Mesendoderm (in vitro differentiated cells): Measurements from ENCODE around the gene ABCA1.

Source experiments
- DNase-seq: peaks from one replicate; pipeline ENCODE4 v3.0.0; 2013
- H2AK5ac ChIP-seq: 2 replicates; pipeline ENCODE4 v1.6.1; 2013; ENCODE audit warnings: low read length, inconsistent platforms
- H2BK120ac ChIP-seq: 2 replicates; pipeline ENCODE4 v1.6.1; 2013; ENCODE audit warnings: low read depth, mild to moderate bottlenecking, low read length, moderate library complexity, mixed read lengths
- H2BK15ac ChIP-seq: replicated peaks from 2 replicates; pipeline ENCODE4 v1.6.1; 2013; ENCODE audit warnings: low read depth, mild to moderate bottlenecking, moderate library complexity
- H2BK5ac ChIP-seq: 2 replicates; pipeline ENCODE4 v1.6.1; 2013; ENCODE audit warnings: low read length, inconsistent platforms
- H3K18ac ChIP-seq: 2 replicates; pipeline ENCODE4 v1.6.1; 2013; ENCODE audit warnings: mild to moderate bottlenecking, low read length, mixed read lengths
- H3K23ac ChIP-seq: one replicate; pipeline ENCODE4 v1.6.1; 2013; ENCODE audit warnings: low read length
- H3K27ac ChIP-seq: 2 replicates; pipeline ENCODE4 v1.5.1; 2013; ENCODE audit warnings: low read depth, mild to moderate bottlenecking, inconsistent platforms, low read length, moderate library complexity
- H3K27me3 ChIP-seq: 2 replicates; pipeline ENCODE4 v1.6.1; 2013; ENCODE audit warnings: low read length, control low read depth, mild to moderate bottlenecking, inconsistent platforms; ENCODE audit not compliant: insufficient read depth, poor library complexity
- H3K36me3 ChIP-seq: 2 replicates; pipeline ENCODE4 v1.6.1; 2013; ENCODE audit warnings: low read length, inconsistent platforms; ENCODE audit not compliant: control insufficient read depth, insufficient read depth
- H3K4ac ChIP-seq: one replicate; pipeline ENCODE4 v1.6.1; 2013; ENCODE audit warnings: low read depth, mild to moderate bottlenecking, low read length, moderate library complexity
- H3K4me1 ChIP-seq: 2 replicates; pipeline ENCODE4 v1.6.1; 2013; ENCODE audit warnings: low read depth, low read length, inconsistent platforms; ENCODE audit not compliant: control insufficient read depth
- H3K4me2 ChIP-seq: 2 replicates; pipeline ENCODE4 v1.6.1; 2013; ENCODE audit warnings: low read length
- H3K4me3 ChIP-seq: 2 replicates; pipeline ENCODE4 v1.5.1; 2013; ENCODE audit warnings: mild to moderate bottlenecking, low read length
- H3K56ac ChIP-seq: one replicate; pipeline ENCODE4 v1.6.1; 2013; ENCODE audit warnings: low read length
- H3K79me1 ChIP-seq: 2 replicates; pipeline ENCODE4 v1.6.1; 2013; ENCODE audit warnings: low read length, inconsistent platforms
- H3K79me2 ChIP-seq: 2 replicates; pipeline ENCODE4 v1.6.1; 2013; ENCODE audit warnings: mild to moderate bottlenecking, low read length; ENCODE audit not compliant: control insufficient read depth, insufficient read depth
- H3K9ac ChIP-seq: 2 replicates; pipeline ENCODE4 v1.6.1; 2013; ENCODE audit warnings: low read length, inconsistent platforms
- H4K5ac ChIP-seq: one replicate; pipeline ENCODE4 v1.6.1; 2013; ENCODE audit warnings: low read length
- H4K8ac ChIP-seq: one replicate; pipeline ENCODE4 v1.6.1; 2013; ENCODE audit warnings: low read depth, mild to moderate bottlenecking, control low read depth, low read length, moderate library complexity
- WGBS: extraction: QIAGEN DNeasy Blood & Tissue Kit; methylation state at CpG from one replicate; pipeline ENCODE4 v1.1.7; 2013; ENCODE audit warnings: low lambda C conversion rate, missing lambda C conversion rate; ENCODE audit not compliant: insufficient coverage; ENCODE audit errors: extremely low coverage; 5-methylcytosine and 5-hydroxymethylcytosine counted together

The ABCA1 gene

DNA sequence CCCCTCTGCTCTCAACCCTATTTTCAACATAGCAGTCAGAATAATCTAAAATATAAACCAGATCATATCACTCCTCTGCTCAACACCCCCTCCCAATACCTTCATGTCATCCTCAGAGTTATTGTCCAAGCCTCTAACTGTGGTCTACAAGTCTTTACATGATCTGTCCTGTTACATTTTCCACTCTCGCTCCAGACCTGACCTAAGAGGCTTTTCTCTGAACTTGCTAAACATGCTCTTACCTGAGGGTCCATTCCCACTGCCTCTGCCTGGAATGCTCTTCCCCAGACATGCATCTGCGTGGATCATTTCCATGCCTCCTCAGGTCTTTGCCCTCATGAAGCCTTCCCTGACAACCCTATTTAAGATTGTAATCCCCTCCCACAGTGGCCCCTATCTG lies 152.0 kb downstream of the ABCA1 start:
- H3K56ac ChIP-seq = no peak overlapping the region
- H3K79me2 ChIP-seq = no peaks in the 10 kb centered on the region
- no peak overlapping the region for H2BK5ac ChIP-seq
- no peak overlapping the region for H3K4me3 ChIP-seq
- no peaks in the 10 kb centered on the region for H3K27me3 ChIP-seq
- no peak overlapping the region for H3K23ac ChIP-seq
- H3K4me2 ChIP-seq = no peak overlapping the region
- no peak overlapping the region for H3K18ac ChIP-seq
- H3K79me1 ChIP-seq = no peaks in the 10 kb centered on the region
- H4K5ac ChIP-seq = no peak overlapping the region
- DNase-seq = no peak
- H3K9ac ChIP-seq = no peak overlapping the region
- no peaks in the 10 kb centered on the region for H3K36me3 ChIP-seq
- H4K8ac ChIP-seq = no peak overlapping the region
- H3K27ac ChIP-seq = no peak overlapping the region
- no peaks in the 10 kb centered on the region for H3K4me1 ChIP-seq
- no peak overlapping the region for H2BK120ac ChIP-seq
- H2BK15ac ChIP-seq = no peak overlapping the region
- WGBS = no CpG with 5 or more reads among the region's 2 CpGs
- no peak overlapping the region for H3K4ac ChIP-seq
- H2AK5ac ChIP-seq = no peak overlapping the region

DNA sequence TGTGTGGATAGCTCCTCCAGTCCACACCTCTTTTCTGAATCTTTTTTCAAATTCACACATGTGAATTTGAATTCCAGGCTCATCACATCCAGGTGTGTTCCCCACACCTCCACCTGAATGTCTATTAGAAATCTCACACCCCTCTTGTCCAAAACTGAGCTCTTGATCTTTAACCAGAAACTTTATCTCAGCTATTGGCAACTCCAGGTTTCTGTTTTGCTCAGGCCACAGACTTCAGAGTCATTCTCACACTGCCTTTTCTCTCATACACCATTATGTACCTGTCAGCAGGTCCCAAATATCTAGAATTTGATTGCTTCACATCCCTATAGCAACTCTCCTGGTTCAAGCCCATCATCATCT lies 152.4 kb downstream of the ABCA1 start:
- Histone ChIP-seq H3K27ac (no peak overlapping the region), H2AK5ac (no peak overlapping the region), H2BK5ac (no peak overlapping the region), H3K36me3 (no peaks in the 10 kb centered on the region), H4K8ac (no peak overlapping the region), H2BK120ac (no peak overlapping the region), H3K9ac (no peak overlapping the region), H3K23ac (no peak overlapping the region), H4K5ac (no peak overlapping the region), H3K56ac (no peak overlapping the region), H3K18ac (no peak overlapping the region), H3K4me2 (no peak overlapping the region), H3K4ac (no peak overlapping the region), H3K4me1 (no peaks in the 10 kb centered on the region), H2BK15ac (no peak overlapping the region), H3K27me3 (no peaks in the 10 kb centered on the region), H3K79me1 (no peaks in the 10 kb centered on the region), H3K79me2 (no peaks in the 10 kb centered on the region), H3K4me3 (no peak overlapping the region)
- no peak for DNase-seq

DNA sequence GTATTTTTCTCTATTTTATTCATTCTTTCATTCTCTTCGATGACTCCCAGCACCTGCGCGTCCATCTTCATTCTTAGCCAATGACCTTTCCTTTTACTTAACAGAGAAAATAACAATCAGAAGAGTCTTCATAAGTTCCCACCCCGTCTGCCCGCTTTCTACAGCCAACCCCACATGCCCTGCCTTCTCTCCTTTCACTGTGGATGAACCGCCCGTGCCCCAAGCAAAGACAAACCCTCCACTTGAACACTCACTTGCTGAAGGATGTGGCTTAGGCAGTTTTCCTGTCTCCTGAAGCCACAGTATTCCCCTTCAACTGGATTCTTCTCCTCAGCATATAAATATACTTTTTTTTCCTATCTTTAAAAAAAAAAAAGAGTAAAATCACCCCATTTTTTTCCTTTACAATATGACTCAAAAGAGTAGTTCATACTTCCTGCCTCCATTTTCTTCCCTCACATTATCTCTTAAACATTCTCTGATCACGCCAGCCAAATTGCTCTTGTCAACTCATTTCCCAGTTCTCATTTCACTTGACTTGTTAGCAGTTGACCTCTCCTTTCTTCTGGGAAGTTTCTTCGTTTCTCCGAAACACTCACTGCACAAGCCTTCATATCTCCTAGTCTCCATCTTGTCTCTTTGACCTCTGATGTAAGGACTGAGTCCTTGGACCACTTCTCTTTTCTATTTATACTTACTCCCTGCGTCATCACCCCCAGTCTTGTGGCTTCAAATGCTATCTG lies 153.0 kb downstream of the ABCA1 start:
- no peaks in the 10 kb centered on the region for H3K79me2 ChIP-seq
- H3K27ac ChIP-seq = no peak overlapping the region
- H4K5ac ChIP-seq = no peak overlapping the region
- H2BK15ac ChIP-seq = no peak overlapping the region
- H3K4me3 ChIP-seq = no peak overlapping the region
- H3K4me2 ChIP-seq = no peak overlapping the region
- H3K27me3 ChIP-seq = no peaks in the 10 kb centered on the region
- no CpG with 5 or more reads among the region's 11 CpGs for WGBS
- H3K23ac ChIP-seq = no peak overlapping the region
- H3K56ac ChIP-seq = no peak overlapping the region
- H3K18ac ChIP-seq = no peak overlapping the region
- no peak for DNase-seq
- H3K79me1 ChIP-seq = no peaks in the 10 kb centered on the region
- H3K4ac ChIP-seq = no peak overlapping the region
- no peak overlapping the region for H3K9ac ChIP-seq
- no peaks in the 10 kb centered on the region for H3K36me3 ChIP-seq
- H4K8ac ChIP-seq = no peak overlapping the region
- no peaks in the 10 kb centered on the region for H3K4me1 ChIP-seq
- no peak overlapping the region for H2BK5ac ChIP-seq
- no peak overlapping the region for H2BK120ac ChIP-seq
- no peak overlapping the region for H2AK5ac ChIP-seq

DNA sequence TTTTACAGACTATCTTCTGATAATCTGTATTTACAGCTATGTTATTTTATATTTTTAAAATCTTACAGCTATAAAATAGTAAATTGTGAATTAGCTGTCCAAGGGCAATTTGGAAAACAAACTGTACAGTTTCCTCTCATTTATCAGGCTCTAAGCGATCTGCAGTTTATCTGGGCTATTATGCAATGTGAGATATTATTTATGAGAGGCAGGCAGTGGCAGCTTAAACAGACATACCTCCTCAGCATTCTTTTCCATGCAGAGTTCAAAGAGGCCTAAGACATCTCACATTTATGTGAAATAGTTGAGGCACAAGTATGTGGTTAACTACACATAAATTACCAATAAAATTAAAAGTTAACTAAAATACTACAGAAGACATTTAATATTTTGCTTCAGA lies 153.8 kb downstream of the ABCA1 start:
- Histone ChIP-seq H3K23ac (no peak overlapping the region), H3K4me1 (no peaks in the 10 kb centered on the region)
- no peak for DNase-seq

DNA sequence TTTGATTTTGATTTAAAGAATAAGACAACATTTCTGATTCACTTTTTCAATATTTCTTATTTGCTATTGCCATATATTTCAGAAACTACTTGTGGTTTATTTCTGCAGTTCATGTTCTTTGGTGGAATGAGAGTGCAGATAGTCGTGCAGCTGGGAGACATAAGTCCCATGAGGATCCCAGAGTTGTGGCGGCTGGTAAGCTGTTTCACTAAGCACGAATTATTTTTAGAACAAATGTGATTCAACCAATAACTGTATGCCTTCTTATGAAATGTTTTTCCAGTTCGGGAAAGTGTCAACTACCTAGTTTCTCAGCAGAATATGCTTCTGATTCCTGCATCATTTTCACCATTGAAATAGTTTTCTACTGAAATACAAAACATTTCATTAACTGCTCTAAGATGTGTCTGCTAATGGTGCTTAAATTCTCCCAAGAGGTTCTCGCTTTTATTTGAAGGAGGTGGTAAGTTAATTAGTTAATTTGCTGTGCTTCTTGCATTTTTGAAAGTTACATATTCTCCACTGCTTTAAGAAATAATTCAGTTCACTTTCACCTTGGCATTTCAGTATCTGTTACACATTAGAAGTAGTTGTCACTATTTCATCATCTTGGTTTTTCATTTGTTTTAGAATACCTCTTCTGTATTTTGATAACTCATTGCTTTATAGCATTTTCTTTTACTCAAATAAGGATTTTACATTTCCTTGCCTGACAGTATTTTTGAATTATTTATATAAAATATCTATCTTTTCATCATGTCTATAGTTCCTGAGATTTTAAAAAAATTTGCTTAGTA lies 155.0 kb downstream of the ABCA1 start:
- Histone ChIP-seq H3K27me3 (no peaks in the 10 kb centered on the region), H2AK5ac (no peak overlapping the region), H3K56ac (no peak overlapping the region), H2BK15ac (no peak overlapping the region), H3K4me3 (no peak overlapping the region), H2BK120ac (no peak overlapping the region), H3K36me3 (no peaks in the 10 kb centered on the region), H3K9ac (no peak overlapping the region), H3K23ac (no peak overlapping the region), H3K79me1 (no peaks in the 10 kb centered on the region), H3K4ac (no peak overlapping the region), H2BK5ac (no peak overlapping the region), H3K27ac (no peak overlapping the region), H4K5ac (no peak overlapping the region), H4K8ac (no peak overlapping the region), H3K4me2 (no peak overlapping the region), H3K4me1 (no peaks in the 10 kb centered on the region), H3K79me2 (no peaks in the 10 kb centered on the region), H3K18ac (no peak overlapping the region)
- DNase-seq = no peak
- no CpG with 5 or more reads among the region's 5 CpGs for WGBS

More for the DNA sequence above, 153.8 kb downstream of the ABCA1 start:
- no peak overlapping the region for H3K4me2 ChIP-seq
- no CpG with 5 or more reads among the region's 1 CpG for WGBS
- no peaks in the 10 kb centered on the region for H3K36me3 ChIP-seq
- H3K4ac ChIP-seq = no peak overlapping the region
- H3K18ac ChIP-seq = no peak overlapping the region
- no peak overlapping the region for H3K56ac ChIP-seq
- no peak overlapping the region for H3K27ac ChIP-seq
- no peak overlapping the region for H2AK5ac ChIP-seq
- no peak overlapping the region for H4K8ac ChIP-seq
- no peak overlapping the region for H2BK15ac ChIP-seq
- no peak overlapping the region for H3K9ac ChIP-seq
- no peak overlapping the region for H3K4me3 ChIP-seq
- H3K27me3 ChIP-seq = no peaks in the 10 kb centered on the region
- no peak overlapping the region for H4K5ac ChIP-seq
- no peaks in the 10 kb centered on the region for H3K79me1 ChIP-seq
- H2BK5ac ChIP-seq = no peak overlapping the region
- no peaks in the 10 kb centered on the region for H3K79me2 ChIP-seq
- H2BK120ac ChIP-seq = no peak overlapping the region
